Subcutaneous abdominal adipose tissue (tissue), 5 donors: ENCODE results near the gene POTEB2.
"Not testable (repeated sequence)": the region's sequence is repeated elsewhere in the genome, so short reads cannot be mapped to it uniquely, and the experiment has no call there.

Experiments used
- H3K27ac ChIP-seq: one replicate; pipeline ENCODE4 v1.7.0; 2013; ENCODE audit warnings: low read depth, mild to moderate bottlenecking, inconsistent platforms, low read length, moderate library complexity
- H3K27me3 ChIP-seq, 5 donors: one replicate each; pipeline ENCODE4 v1.7.0; 2013; ENCODE audit warnings: low read length in 5 of 5, inconsistent platforms in 1 of 5; ENCODE audit not compliant: control insufficient read depth in 5 of 5, insufficient read depth in 4 of 5
- H3K36me3 ChIP-seq, 5 donors: one replicate each; pipeline ENCODE4 v1.7.0; 2013; ENCODE audit warnings: low read length in 5 of 5; ENCODE audit not compliant: control insufficient read depth in 5 of 5, insufficient read depth in 5 of 5
- H3K4me1 ChIP-seq, 5 donors: one replicate each; pipeline ENCODE4 v1.7.0; 2013; ENCODE audit warnings: low read length in 5 of 5, mild to moderate bottlenecking in 3 of 5, moderate library complexity in 1 of 5; ENCODE audit not compliant: control insufficient read depth in 5 of 5, insufficient read depth in 5 of 5
- H3K4me3 ChIP-seq, 5 donors: one replicate each; pipeline ENCODE4 v1.7.0; 2013; ENCODE audit warnings: low read length in 5 of 5, low read depth in 1 of 5
- H3K9ac ChIP-seq, 5 donors: one replicate each; pipeline ENCODE4 v1.7.0; 2013; ENCODE audit warnings: low read length in 5 of 5, mild to moderate bottlenecking in 4 of 5, moderate library complexity in 3 of 5
- H3K9me3 ChIP-seq, 5 donors: one replicate each; pipeline ENCODE4 v1.7.0; 2013; ENCODE audit warnings: low read length in 5 of 5; ENCODE audit not compliant: control insufficient read depth in 5 of 5
- donor health status: healthy.
- donor health status: healthy.
- donor health status: healthy.
- donor health status: healthy.
- donor health status: healthy.

Gene POTEB2

DNA sequence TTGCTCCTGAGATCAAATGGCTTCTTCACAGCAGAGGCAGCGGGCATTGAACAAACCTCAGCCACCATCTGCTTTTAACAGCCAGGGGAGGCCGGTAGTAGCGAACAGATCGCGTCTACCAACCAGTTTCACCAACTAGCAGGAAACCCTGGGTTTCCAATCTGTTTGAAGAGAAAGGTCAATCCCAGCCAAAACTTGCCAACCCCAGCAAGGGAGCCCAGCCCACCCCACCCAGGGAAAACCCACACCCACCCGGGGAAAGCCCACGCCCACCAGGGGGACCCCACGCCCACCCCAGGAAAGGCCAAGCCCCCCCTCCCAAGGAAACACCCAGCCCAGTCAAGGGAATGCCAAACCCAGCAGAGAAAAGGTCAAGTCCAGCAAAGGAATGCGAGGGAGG is at the start of gene POTEB2:
Gene POTEB2 (minus strand): TSS at position 101 of the 400 bp plus-strand sequence. CDS start 33 bp downstream, at position 68.
- not testable (repeated sequence) for H3K9me3 ChIP-seq, H3K27me3 ChIP-seq, H3K27ac ChIP-seq, H3K4me3 ChIP-seq, H3K4me1 ChIP-seq, H3K9ac ChIP-seq, H3K36me3 ChIP-seq

DNA sequence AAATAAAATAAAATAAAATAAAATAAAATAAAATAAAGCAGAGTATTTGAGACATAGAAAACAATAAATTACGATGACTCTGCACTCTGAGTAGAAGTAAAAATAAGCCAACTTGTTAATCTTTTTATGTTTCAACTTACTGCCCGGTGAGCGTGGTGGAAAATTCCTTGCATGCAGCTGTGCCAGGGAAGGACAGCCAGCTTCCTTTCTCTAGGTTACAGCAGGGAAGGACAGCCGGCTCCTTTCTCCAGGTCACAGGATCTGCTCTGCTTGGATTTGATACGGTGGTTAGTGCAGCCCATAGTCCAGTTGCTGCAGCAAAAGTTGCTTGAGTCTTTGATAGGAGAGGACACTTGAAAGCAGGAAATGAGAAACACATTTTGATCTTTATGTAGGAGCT is 13.8 kb upstream of the POTEB2 start:
- not testable (repeated sequence) for H3K27me3 ChIP-seq, H3K4me1 ChIP-seq, H3K36me3 ChIP-seq, H3K9me3 ChIP-seq, H3K9ac ChIP-seq, H3K27ac ChIP-seq, H3K4me3 ChIP-seq

DNA sequence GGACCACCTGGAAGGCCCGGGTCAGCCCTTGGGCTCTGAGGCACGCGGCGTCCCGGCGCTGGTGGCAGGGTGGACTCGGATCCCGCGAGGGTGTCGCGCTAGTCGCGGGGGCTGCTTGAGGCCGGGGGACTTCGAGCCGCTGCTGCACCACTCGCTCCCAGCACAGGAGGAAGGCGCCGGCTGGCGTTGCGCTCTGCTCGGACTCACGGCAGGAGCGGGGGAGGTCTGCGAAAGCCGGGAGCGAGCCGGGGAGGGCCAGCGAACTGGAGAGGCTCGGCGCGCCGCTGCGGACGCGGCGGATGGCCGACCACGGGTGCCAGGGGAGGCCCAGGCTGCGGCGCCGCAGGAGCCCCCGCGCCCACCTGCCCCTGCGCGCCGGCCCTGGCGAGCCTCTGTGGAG is 12.3 kb upstream of the POTEB2 start:
- not testable (repeated sequence) for H3K27ac ChIP-seq, H3K27me3 ChIP-seq, H3K9me3 ChIP-seq, H3K36me3 ChIP-seq, H3K4me3 ChIP-seq, H3K4me1 ChIP-seq, H3K9ac ChIP-seq

DNA sequence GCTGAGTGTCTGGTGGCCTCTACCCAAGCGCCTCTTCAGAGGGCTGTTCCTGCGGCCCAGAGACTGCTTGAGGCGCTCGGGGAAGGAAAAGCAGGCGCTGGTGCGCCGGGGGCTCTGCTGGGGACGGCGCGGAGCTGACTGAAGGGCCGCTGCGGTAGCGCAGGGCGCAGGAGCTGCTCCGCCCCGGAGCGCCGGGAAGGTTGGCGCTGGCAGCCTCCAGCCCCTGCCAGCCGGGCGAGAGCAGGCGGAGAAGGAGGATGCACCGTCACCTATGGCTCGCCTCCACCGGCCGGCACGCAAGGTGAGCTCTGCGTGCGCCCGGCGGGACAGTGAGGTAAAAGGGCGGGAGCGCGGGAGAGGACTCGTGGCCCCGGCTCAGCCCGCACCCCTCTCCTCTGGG is 11.7 kb upstream of the POTEB2 start:
- not testable (repeated sequence) for H3K27me3 ChIP-seq, H3K27ac ChIP-seq, H3K4me1 ChIP-seq, H3K36me3 ChIP-seq, H3K9me3 ChIP-seq, H3K4me3 ChIP-seq, H3K9ac ChIP-seq
